Measurements from ENCODE around the gene RFX8. TPM values are rescaled to one million over a fixed set of nuclear protein-coding genes. Genes with fewer than 3 reads are reported as not detected.
A peak's percentile ranks its signal among the peaks of the same experiment; 100 is the strongest.

The RFX8 gene
- polyA plus RNA-seq, 2 of the 4 experiments (the other 2 are of a cell fraction) = not detected

DNA sequence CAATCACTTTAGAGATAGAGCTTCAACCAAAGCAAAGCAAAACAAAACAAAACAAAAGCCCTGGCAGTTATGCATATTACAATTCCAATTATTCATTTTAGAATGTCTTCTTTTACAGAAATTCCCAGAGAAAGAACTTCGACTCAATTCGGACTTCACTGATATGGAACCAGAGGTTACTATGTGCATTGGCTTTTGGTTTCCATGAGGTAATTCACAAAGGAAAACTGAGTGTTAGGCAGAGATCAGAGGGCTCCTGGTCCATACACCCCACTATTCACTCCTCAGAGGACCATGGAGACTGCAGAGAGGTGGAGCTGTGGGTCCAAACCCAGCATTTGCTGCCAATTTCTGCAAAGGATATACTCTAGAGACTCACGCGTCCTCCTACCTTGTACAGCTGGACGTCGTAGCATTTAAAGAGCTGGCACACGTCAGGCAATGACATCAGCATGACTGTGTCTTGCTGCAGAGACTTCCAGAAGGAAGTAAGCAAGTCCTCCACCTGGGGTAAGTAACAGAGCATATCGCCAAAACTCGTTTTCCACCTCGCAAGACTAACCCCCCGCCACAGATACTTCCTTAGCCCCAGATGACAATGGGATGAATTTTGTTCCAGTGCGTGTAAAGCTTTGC lies 56.3 kb downstream of the RFX8 start:
- peak overlapping the region in 1 of 2 experiments; percentile 27; a peak in 1 of 6 replicates for H3K27ac ChIP-seq
- TF ChIP-seq EP300 (IDR thresholded peaks at IDR 0.05) (no peak), TFCP2L1 (CRISPR knock-in tag; IDR thresholded peaks at IDR 0.05) (no peak), NPAS2 (CRISPR knock-in tag; IDR thresholded peaks at IDR 0.05; ENCODE audit: borderline replicate concordance) (no peak), ZNF302 (CRISPR knock-in tag; IDR thresholded peaks at IDR 0.05) (no peak)
- TF ChIP-seq, protein P1, sequence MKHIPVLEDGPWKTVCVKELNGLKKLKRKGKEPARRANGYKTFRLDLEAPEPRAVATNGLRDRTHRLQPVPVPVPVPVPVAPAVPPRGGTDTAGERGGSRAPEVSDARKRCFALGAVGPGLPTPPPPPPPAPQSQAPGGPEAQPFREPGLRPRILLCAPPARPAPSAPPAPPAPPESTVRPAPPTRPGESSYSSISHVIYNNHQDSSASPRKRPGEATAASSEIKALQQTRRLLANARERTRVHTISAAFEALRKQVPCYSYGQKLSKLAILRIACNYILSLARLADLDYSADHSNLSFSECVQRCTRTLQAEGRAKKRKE (CRISPR knock-in tag; IDR thresholded peaks at IDR 0.05; ENCODE audit: low read depth) = no peak
- TF ChIP-seq, protein P2, sequence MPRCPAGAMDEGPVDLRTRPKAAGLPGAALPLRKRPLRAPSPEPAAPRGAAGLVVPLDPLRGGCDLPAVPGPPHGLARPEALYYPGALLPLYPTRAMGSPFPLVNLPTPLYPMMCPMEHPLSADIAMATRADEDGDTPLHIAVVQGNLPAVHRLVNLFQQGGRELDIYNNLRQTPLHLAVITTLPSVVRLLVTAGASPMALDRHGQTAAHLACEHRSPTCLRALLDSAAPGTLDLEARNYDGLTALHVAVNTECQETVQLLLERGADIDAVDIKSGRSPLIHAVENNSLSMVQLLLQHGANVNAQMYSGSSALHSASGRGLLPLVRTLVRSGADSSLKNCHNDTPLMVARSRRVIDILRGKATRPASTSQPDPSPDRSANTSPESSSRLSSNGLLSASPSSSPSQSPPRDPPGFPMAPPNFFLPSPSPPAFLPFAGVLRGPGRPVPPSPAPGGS (IDR thresholded peaks at IDR 0.05) = no peak
- ChIA-PET POLR2A (no interaction called here), CTCF (interaction anchor here (0.6 to 6.9 kb wide), 47 partner anchors 9 to 1021 kb away, joined by 3 to 79 read pairs (median 4); partner anchors contain the start of gene RNF149)
- ATAC-seq (peak in 1 of 2 experiments; percentile 43; a peak in 3 of 6 replicates), DNase-seq (ENCODE audit: low read depth in 1 of 2, low spot score in 1 of 2) (no peak), FAIRE-seq (no peak)
- 69% methylated on average over 12 of the region's 12 CpGs for WGBS (ENCODE audit: missing lambda C conversion rate)
- no peak overlapping the region for H3K4me2 ChIP-seq
- no peak overlapping the region for H3K4me3 ChIP-seq
- no peaks in the 10 kb centered on the region for H3K4me1 ChIP-seq
- peaks cover 4% of the 10 kb centered on the region; the same call in 2 of the 3 replicates for H3K9me3 ChIP-seq

DNA sequence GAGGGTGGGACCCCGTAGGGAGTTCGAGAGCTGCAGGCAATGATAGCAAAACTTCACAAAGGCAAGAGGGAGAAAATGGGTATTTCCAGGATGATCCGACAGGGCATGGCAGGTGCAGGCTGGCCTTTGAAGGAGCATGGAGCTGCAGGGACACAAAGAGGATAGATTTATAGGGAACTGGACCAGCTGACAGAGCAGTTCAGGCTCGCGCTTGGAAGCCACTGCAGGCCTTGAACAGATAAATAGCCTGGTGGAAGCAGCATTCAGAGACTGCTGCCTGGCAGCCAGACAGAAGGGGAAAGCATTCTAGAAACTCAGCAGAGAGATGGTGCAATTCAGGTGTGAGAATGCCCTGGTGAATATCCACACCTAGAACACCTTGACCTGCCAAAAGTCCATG lies 58.3 kb downstream of the RFX8 start:
- ChIA-PET POLR2A (no interaction called here), CTCF (interaction anchor here (0.6 to 6.9 kb wide), 6 partner anchors 21 to 412 kb away, joined by 3 to 79 read pairs (median 4); partner anchors contain the start of gene CREG2)
- Histone ChIP-seq H3K27ac (no peak overlapping the region), H3K4me3 (no peak overlapping the region), H3K4me2 (no peak overlapping the region), H3K4me1 (no peaks in the 10 kb centered on the region), H3K9me3 (peaks cover 4% of the 10 kb centered on the region; the same call in 2 of the 3 replicates)
- no peak for ATAC-seq
- DNase-seq (ENCODE audit: low read depth in 1 of 2, low spot score in 1 of 2) = no peak
- FAIRE-seq = no peak
- 79% methylated on average over 5 of the region's 5 CpGs for WGBS (ENCODE audit: missing lambda C conversion rate)
- TF ChIP-seq POLR2A (IDR thresholded peaks at IDR 0.05; ENCODE audit: low read length) (no peak), KDM1A (IDR thresholded peaks at IDR 0.05; ENCODE audit: low read depth) (no peak), NFE2L2 (conservative IDR thresholded peaks at IDR 0.05; ENCODE audit: low read length) (no peak), CBX2 (IDR thresholded peaks at IDR 0.05; ENCODE audit: borderline replicate concordance, low read depth) (no peak), EHF (CRISPR knock-in tag; IDR thresholded peaks at IDR 0.05) (no peak), NR3C1 (IDR thresholded peaks at IDR 0.05) (no peak), FOSB (CRISPR knock-in tag; IDR thresholded peaks at IDR 0.05) (no peak), RFX5 (IDR thresholded peaks at IDR 0.05) (no peak), JUNB (IDR thresholded peaks at IDR 0.05) (no peak), HOXB13 (CRISPR knock-in tag; IDR thresholded peaks at IDR 0.05; ENCODE audit: low read depth) (no peak), MAZ (IDR thresholded peaks at IDR 0.05; ENCODE audit: borderline replicate concordance, low read depth, low read length) (no peak), GATA3 (IDR thresholded peaks at IDR 0.05; ENCODE audit: borderline replicate concordance) (no peak), PHF8 (IDR thresholded peaks at IDR 0.05; ENCODE audit: borderline replicate concordance, low read depth) (no peak)
- TF ChIP-seq, protein P3, sequence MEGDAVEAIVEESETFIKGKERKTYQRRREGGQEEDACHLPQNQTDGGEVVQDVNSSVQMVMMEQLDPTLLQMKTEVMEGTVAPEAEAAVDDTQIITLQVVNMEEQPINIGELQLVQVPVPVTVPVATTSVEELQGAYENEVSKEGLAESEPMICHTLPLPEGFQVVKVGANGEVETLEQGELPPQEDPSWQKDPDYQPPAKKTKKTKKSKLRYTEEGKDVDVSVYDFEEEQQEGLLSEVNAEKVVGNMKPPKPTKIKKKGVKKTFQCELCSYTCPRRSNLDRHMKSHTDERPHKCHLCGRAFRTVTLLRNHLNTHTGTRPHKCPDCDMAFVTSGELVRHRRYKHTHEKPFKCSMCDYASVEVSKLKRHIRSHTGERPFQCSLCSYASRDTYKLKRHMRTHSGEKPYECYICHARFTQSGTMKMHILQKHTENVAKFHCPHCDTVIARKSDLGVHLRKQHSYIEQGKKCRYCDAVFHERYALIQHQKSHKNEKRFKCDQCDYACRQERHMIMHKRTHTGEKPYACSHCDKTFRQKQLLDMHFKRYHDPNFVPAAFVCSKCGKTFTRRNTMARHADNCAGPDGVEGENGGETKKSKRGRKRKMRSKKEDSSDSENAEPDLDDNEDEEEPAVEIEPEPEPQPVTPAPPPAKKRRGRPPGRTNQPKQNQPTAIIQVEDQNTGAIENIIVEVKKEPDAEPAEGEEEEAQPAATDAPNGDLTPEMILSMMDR (IDR thresholded peaks at IDR 0.05) = no peak
- TF ChIP-seq, protein P4, sequence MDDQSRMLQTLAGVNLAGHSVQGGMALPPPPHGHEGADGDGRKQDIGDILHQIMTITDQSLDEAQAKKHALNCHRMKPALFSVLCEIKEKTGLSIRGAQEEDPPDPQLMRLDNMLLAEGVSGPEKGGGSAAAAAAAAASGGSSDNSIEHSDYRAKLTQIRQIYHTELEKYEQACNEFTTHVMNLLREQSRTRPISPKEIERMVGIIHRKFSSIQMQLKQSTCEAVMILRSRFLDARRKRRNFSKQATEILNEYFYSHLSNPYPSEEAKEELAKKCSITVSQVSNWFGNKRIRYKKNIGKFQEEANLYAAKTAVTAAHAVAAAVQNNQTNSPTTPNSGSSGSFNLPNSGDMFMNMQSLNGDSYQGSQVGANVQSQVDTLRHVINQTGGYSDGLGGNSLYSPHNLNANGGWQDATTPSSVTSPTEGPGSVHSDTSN (IDR thresholded peaks at IDR 0.05) = no peak
